Stimulated activated CD8-positive, alpha-beta memory T cell treated with anti-CD3 and anti-CD28 coated beads, Interleukin-7, amount 100 ng/mL, for 48 hours (primary cell): ENCODE results near the gene DLK1.

ENCODE experiments used
- DNase-seq, 2 donors: peaks; one replicate each; pipeline ENCODE4 v3.0.0-alpha.2; 2020; ENCODE audit warnings: low read depth in 1 of 2; ENCODE audit errors: extremely low read depth in 1 of 2

The DLK1 gene

DNA sequence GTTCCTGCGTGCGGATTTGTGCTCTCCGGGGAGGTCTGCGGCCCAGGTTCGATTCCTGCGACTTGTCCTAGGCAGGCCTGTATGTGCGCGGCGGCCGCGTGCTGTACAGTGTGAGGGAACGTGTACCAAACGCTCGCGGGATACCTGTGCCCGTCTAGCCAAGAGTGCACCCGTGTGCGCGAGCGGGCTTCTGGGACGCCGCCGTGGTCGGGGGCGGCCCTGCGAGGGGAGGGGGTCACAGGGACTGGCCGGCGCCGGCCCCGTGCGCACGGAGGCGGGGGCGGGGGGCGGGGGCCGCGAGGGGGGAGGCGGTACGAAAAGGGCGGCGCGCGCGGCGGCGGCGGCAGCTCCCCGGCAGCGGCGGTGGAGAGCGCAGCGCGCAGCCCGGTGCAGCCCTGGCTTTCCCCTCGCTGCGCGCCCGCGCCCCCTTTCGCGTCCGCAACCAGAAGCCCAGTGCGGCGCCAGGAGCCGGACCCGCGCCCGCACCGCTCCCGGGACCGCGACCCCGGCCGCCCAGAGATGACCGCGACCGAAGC lies at the start of gene DLK1:
Gene DLK1, plus strand, starts transcription at position 343 of the 536 bp plus-strand sequence. Its CDS starts 177 bp downstream, at position 520.
- DNase-seq: no peak

DNA sequence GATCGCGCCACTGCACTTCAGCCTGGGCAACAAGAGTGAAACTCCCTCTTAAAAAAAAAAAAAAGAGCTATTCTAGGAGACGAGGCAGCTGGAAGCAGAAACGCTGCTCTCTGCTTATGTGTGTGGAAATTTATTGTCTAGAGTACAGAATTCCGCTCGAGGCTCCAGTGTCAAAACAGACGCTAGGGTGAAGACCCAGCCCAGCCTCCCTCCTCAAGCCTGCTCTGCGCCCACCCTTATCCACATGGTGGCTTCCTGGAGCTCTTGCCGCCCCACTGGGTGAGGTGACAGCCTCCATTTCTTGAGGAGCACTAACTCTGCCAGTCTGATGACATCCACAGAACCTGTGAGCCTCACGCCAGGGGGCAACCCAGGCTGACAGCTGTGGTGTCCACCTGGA lies 49.5 kb upstream of the DLK1 start:
- no peak for DNase-seq

DNA sequence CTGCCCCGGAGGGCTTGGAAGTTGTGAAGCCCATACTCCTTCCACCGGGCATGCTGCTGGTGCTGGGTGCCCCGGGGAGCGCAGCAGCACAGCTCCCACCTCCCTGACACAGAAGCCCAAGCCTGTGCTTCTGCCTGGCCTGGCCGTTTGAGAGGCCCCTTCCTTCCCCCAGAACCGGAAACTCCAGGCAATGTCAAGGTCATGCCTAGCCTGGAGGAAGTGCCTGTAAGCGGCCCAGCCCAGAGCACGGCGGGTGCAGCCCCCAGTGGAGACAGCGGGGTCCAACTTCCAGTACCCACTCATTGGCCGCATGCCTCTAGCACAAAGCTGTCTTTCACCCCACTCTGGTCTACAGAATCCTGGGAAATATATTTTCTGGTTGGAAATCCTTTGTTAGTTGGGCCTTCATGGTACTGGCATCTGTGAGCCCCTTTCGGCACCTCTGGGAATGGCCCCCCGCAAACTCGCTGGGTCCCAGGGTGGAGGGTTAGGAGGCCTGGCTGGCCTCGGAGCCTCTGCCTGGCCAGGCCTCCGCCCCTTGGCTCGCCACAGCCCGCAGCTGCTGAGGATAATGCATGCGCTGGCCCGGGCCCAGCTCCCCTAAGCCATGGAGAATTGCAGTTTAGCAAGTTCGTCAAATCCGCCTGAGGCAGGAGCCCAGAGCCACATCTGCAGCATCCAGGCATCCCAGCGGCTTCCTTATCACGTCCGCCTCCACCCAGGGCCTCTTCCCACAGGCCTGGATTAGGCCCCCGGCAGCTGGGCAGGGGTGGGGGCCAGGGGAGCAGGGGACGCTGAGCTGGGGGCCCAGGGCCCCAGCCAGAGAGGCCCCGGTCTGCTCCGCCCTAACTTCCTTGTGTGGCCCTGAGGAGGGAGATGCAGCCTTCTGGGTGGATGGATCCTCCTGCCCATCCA lies 48.9 kb upstream of the DLK1 start:
- no peak for DNase-seq

DNA sequence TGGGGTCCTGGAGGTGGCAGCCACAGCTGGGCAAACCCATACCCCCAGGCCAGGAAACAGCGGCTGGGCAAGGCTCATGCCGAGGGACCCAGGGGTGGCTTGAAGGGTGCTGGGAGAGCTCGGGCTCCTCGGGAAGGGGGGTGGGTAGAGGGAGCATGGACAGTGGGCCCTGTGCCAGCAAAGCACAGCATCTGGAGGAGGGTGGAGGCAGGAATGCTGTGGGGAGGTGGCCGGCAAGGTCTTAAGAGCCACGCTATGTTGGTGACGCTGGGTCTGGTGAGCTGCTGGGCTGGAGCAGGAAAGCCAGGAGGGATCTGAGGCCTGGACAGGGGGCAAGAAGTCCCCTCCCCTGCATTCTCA lies 48.2 kb upstream of the DLK1 start:
- no peak for DNase-seq

DNA sequence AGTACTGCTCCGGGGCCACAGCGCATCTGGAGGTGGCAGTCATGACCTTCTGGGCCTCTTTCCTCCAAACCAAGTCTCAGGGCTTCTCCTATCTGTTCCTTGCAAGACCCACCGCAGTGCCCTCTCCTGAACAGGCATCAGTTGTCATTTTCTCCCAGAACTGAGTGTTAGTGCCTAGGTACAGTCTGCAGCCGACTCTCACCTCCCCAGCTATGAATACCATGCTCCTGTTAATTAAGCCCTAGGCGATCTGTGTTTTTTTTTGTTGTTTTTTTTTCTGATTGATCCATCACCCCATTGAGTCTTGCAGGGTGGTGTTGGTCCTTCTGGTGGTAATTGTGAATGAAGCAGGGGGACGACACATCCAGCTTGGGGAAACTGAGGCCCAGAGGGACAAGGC lies 47.5 kb upstream of the DLK1 start:
- DNase-seq: no peak

DNA sequence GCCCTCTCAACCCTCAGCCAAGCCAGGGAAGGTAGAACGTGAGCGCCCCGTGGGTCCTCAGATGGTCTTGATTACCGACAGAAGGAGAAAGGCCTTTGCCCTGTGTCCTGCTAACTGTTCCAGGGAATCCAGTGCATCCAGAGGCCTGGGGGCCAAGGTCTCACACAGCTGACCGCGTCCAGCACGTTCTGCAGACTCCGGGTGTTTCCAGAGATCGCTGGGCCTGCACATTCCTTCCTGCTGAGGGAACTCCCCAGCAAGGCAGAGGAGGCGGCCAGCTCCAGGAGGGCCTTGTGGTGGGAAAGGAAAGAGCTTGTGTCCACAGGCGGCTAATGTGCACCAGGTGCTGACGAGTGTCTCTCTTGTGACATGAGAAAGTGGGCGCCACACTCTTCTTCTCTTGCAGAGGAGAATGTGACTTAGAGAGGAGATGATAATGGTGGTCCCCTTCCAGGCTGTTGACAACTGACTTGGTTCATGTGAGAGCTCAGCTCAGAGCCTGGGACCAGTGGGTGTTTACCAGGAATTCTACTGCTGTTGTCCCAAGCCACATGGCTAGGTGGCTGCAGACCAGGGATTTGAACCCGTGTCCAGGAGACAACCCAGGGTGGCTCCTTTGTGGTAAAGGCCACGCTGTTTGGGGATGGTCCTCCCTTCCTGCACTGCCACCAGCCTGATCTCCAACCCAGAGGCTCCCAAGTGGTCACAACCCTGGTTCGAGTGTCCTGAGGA lies 46.8 kb upstream of the DLK1 start:
- no peak for DNase-seq

DNA sequence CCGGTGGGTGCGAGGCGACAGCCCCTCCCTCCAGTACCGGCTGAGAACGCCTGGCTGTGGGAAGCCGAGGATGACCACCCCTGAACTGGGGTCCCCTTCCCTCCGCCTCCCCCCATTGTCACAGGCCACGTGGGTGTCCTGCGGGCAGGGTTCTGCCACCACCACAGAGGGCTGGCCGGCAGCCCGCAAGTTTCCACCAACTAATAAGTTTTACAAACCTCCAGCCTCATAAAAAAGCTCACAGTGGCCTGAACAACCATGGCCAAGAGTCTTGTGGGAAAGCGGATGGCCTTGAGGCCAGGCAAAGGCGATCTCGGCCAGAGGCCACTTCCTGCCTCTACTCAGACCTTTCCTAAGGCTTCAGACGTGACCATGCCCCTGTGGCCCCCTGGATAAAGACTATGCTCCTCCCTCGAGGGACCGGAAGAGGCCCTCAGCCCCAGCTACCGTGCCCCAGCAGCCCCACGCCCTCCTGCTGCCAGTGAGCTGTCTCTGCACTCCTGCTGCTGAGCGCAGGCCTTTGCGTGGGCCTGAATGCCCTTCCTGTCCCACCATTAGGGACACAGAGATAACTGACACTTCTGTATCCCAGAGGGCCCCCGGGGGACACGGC lies 46.1 kb upstream of the DLK1 start:
- DNase-seq: no peak

DNA sequence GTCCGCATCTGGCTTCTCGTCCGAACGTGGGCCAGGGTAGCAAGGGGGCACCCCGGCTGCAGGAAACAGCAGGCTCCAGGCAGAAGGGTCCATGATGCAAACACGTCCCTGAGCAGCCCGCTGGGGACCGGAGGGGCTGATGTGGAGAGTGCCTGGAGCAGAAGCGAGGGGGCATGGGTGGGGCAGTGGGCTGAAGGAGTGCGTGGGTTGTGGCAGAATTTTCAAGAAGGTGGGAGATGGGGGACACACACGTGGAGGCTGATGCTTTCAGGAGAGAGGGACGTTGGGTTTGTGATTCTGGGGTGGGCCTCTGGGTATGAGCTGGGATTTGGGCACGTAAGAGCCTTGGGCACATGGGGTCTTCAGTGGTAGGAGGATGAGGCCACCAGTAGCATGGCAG lies 45.6 kb upstream of the DLK1 start:
- DNase-seq: no peak

DNA sequence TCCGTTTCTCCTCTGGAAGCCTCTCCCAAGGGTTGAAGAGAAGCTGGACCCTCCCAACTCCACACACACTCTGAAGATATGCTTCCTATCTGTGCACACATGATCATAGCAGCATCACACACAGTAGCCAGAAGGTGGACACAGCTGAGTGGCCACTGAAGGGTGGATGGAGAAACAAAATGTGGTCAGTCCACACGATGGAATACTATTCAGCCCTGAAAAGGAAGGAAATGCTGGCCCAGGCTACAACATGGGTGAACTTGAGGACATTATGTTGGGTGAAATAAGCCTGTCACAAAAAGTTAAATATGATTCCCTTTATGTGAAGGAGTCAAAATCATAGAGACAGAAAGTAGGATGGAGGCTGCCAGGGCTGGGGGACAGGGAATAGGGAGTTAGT lies 43.9 kb upstream of the DLK1 start:
- DNase-seq: no peak

DNA sequence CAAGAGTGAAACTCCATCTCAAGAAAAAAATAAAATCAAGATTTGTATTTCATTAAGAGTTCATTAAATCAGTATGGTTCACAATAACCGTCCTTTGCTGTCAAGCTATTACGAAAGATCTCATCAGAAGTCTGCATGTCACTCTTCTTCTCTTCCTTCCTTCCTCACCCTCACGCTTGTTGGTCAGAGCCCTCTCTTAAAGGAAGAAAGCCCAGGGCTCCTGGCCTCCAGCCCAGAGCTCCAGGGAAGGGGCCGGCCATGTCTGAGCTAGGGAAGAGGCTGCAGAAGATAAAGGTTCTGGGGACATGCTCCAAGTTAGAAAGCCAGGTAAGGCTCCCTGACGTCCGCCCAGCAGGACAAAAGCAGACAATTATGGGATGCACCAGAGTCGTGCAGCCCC lies 43.1 kb upstream of the DLK1 start:
- DNase-seq: no peak

DNA sequence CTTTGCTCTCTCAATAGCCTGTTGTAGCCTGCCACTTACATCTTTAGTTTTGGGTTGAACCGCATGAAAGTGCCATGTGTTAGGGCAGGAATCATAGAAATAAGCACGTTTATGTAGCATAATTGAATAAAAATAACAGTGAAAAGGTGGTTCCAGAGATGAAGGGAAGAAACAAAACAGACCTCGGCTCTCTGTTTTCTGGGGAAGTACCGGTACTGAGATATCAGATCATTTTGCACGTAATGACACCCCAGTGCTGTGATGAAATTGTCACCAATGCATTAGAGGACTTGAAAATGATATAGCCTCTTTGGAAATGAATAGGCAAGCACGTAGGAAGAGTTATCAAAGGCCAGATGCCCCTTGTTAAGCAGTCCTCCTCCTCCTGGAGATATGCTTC lies 42.5 kb upstream of the DLK1 start:
- no peak for DNase-seq

DNA sequence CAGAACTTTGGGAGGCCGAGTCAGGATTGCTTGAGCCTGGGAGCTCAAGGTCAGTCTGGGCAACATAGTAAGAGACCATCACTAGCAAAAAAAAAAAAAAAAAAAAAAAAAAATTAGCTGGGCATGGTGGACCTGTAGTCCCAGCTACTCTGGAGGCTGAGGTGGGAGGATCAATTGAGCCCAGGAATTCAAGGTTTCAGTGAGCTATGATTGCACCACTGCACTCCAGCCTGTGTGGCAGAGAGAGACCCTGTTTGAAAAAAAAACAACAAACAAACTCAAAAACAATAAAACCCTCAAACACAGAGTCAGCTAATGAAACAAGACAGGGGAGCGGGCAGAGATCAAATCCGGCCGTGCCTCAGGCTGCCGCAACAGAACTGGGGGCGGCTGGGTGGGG lies 41.7 kb upstream of the DLK1 start:
- DNase-seq: no peak

DNA sequence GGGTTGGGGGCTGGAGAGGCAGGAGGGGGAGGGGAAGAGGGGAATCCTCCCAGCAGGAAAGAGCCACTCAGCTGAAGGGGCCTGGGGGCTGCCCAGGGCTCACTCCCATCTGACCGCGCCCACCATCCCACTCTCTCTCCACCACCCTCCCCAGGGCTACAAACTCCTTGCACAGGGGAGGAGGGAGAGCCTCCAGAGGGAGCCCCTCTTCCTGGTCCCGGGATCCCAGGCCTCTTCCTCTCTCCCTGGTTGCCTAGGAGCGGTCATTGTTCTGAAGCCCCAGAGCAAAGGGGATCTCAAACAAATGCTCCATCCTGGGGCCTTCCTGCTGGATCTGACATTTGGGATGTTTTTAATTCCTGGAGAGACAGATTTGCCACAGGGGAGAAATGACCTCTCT lies 39.8 kb upstream of the DLK1 start:
- no peak for DNase-seq

DNA sequence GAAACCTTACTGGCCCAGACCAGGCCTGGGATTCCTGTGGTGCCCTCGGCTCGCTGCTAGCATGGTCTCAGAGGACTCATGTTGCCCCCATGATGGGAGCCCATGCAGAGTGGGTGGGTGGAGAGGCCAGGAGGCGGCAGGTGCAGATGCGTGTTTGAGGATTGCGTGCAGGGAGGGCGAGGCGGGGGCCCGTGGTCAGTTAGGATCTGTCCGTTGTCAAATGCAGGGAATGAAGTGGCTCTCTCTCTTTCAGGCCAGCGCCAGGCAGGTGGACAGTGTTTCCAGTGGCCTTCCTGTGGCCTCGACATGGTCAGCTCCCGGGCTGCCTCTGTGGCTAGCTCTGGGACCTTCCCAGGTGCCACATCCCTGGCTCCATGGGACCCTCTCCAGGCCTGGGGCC lies 39.3 kb upstream of the DLK1 start:
- no peak for DNase-seq

DNA sequence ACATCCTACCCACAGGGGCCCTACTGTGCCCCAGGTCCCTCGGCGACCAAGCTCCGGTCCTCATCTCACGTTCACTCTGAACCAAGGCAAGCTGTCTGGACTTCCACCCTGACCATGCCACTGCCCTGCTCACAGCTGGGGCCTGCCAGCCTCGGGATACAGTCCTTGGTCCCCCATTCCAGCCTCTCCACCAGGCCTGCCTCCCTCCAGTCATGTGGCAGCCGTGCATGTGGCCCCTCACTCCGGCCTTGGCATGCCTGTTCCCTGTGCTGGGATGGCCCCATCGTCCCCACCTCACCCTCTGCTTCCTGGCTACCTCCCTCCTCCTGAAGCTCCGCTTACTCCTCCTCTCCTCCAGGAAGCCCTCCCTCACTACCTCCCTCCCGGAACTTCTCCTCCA lies 38.6 kb upstream of the DLK1 start:
- DNase-seq: no peak

DNA sequence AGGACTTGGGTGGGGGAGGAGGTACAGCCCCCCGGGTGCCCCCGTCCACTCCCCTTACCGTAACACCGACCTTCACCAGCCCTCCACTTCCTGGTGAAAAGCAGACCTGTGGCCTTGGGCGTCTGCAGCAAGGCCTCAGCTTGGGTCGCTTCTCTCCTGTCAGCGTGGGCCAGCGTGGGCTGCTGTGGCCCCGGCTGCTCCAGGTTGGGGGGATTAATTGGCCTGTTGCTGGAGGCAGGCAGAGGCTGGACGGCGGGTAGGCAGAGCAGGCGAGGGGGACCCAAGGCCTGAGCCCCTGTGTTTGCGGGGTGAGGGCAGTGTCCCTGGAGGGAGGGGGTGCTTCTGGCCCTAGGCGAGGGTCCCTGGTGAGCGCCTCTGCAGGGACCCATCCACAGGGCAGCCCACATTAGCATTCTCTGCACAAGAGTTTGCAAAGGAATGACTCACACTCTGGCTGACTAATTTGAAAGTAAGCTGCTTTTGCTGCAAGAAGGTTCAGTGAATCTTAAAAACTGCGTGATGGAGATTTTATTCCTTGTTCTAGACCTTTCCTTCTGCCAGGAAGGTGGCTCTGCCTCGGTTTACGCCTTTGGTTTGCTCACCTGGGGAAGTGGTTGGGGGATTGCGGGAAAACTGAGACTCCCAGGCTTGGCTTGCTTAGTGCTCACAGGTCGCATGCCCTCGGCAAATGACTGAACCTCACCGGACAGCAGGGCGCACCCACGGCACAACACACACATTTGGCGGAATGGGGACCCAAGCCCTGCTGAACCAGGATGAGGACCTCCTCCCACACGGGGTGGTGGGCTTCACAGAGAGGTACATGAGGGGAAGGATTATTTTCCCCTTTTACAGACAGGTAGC lies 37.9 kb upstream of the DLK1 start:
- no peak for DNase-seq

DNA sequence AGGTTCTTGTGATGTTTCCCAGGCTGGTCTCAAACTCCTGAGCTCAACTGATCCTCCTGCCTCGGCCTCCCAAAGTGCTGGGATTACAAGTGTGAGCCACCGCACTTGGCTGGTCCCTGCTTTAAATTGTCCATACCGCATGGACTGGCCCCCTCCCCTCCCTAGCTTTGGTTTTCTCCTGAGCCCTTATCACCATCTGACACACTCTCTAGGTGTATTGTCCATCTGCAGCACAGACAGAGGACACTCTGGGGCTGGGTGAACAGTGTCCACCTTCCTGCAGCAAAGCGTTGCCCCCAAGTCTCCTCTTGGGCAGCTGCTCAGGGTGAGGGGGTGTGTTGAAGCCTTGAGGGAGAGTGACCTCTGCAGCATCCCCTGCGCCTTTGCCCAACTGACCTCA lies 36.0 kb upstream of the DLK1 start:
- DNase-seq: no peak

DNA sequence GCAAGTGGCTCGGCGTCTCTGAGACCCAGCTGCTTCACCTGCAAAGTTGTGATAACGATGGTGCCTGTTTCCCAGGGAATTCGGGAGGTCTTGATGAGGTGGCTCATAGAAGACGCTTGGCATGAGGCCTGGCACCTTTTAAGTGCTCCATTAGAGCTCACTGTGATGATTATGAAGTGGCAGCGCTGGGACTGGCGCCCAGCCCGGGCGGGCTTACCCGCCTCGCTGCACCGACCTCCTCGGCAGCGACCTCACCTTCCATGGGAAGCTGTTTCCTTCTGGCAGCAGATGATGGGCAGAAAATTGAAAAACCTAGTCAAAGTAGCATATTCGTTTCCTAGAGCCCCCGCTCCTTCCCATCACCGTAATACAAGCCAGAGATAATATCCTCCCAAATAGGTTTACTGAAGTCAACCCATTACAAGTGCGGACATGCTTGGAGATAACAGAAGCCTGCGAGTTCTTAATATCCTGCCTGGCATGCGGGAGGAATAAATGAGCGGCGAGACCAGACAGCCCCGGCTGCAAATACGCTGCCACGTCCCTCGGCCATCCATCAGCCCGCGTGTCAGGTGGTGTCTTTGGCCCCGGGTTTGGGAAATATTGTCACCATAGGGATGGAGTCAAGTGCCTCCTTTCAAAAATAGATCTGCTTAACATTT lies 35.2 kb upstream of the DLK1 start:
- no peak for DNase-seq

DNA sequence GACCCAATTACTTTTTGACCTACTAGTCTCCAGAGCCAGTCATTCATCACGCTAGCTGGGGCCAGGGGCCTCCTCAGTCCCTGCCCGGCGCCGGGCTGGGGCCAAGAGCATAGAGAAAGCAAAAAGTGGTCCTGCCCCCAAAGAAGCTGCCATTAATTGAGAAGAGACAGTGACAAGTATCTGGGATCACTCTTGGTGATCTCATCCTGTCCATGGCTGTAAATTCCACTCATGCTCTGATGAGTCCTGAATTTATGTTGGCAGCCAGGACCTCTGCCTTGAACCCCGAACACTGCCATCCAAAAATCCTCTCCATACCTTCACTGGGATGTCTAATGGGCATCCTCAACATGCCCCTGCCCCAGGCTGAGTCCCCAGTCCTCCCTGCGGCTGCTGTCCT lies 34.4 kb upstream of the DLK1 start:
- no peak for DNase-seq

DNA sequence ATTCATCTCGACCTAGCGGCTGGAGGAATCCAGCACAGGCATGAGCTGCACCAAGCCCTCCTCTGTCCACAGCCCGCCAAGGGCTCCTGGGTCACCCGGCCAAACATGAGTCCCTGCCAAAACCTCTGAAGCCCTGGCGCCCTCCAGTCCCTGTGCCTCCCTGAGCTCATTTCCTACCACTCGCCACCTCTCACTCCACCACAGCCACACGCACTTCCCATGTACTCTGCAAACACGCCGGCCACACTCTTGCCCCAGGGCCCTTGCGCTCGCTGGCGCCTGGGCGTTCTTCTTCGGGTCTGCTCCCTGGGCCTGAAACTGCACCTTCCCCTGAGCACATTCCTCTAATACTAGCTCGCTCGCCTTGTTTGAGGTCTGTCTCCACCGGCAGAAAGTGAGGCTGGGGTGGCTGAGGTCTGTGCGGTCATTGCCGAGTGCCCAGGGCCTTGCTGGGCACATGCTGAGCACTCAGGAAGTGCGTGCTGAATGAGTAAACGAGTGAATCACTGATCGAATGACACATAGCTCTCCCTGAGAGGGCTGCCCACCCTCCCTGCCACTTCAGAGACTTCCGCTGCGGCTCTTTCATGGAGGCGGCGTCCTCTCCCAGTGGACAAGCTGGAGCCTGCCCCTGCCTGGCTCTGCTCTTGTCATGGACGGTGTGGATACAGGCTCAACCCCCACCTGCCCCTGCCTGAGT lies 33.7 kb upstream of the DLK1 start:
- DNase-seq: no peak
